GM12878 (cell line): ENCODE measurements around the gene ZFP64. TPM values are rescaled to one million over a fixed set of nuclear protein-coding genes. Genes with fewer than 3 reads are reported as not detected.
A peak's percentile ranks its signal among the peaks of the same experiment; 100 is the strongest.
"Not testable (repeated sequence)": the region's sequence is repeated elsewhere in the genome, so short reads cannot be mapped to it uniquely, and the experiment has no call there.

Experiments
- ATAC-seq: fragments of 200-7000 bp; cut with Tn5 transposase; 3 replicates; pipeline ENCODE4 v1.9.1; 2020; ENCODE audit warnings: mild to moderate bottlenecking, moderate library complexity
- BruUV-seq: library from RNA; stranded (reverse); fragments of 400-500 nt; replicated peaks from 2 replicates; lab custom pipeline; 2021; lab: Mats Ljungman, UMichigan
- CTCF ChIA-PET: fragments of 300-600 bp; sonication (Branson Sonifier 250); formaldehyde crosslinking; extraction: SDS; loops from one replicate; lab custom pipeline; 2021; ENCODE audit warnings: inconsistent platforms; lab: Yijun Ruan, JAX
- POLR2A ChIA-PET: fragments of 350-600 bp; formaldehyde crosslinking; extraction: SDS; loops from one replicate; lab custom pipeline; 2021; ENCODE audit warnings: inconsistent platforms; lab: Charles Lee
- RAD21 ChIA-PET: fragments of 300-600 bp; sonication (Branson Sonifier 250); formaldehyde crosslinking; loops from one replicate; lab custom pipeline; 2023; ENCODE audit warnings: antibody characterized with exemption; ENCODE audit not compliant: unreplicated experiment; lab: Charles Lee
- SMC1A ChIA-PET: fragments of 300-600 bp; sonication (Branson Sonifier 250); formaldehyde crosslinking; loops from one replicate; lab custom pipeline; 2023; ENCODE audit not compliant: unreplicated experiment, uncharacterized antibody; lab: Charles Lee
- DNase-seq: peaks from one replicate; pipeline ENCODE4 v3.0.0-alpha.2; 2011; ENCODE audit warnings: low read depth, low spot score
- FAIRE-seq: peaks from 3 replicates; lab custom pipeline; 2011; peaks lifted over from hg19 to GRCh38; lab: Jason Lieb, UNC
- H2AFZ ChIP-seq: 2 replicates; pipeline ENCODE4 v1.6.0; 2011; ENCODE audit warnings: low read depth, low read length, control low read depth; ENCODE audit not compliant: control insufficient read depth
- H3K27ac ChIP-seq: 2 replicates; pipeline ENCODE4 v1.5.1; 2011; ENCODE audit warnings: control low read depth; ENCODE audit not compliant: control insufficient read depth, insufficient read depth
- H3K27me3 ChIP-seq, 2 experiments: replicated peaks in 1 of 2; 2 replicates each; pipeline versions ENCODE4 v1.6.0 to v1.6.1; 2011; ENCODE audit warnings: low read length in 1 of 2; ENCODE audit not compliant: control insufficient read depth in 2 of 2, insufficient read depth in 2 of 2
- H3K36me3 ChIP-seq, 2 experiments: 2 replicates each; pipeline ENCODE4 v1.5.1; 2011; ENCODE audit warnings: low read length in 1 of 2; ENCODE audit not compliant: control insufficient read depth in 2 of 2, insufficient read depth in 2 of 2
- H3K4me1 ChIP-seq: 2 replicates; pipeline ENCODE4 v1.6.1; 2011; ENCODE audit warnings: mild to moderate bottlenecking, low read length, moderate library complexity, mixed read lengths; ENCODE audit not compliant: control insufficient read depth, insufficient read depth
- H3K4me2 ChIP-seq: 2 replicates; pipeline ENCODE4 v1.6.0; 2011; ENCODE audit warnings: control low read depth; ENCODE audit not compliant: control insufficient read depth, insufficient read depth
- H3K4me3 ChIP-seq: fragments of 200-600 bp; sonication (generic); 2 replicates; pipeline ENCODE4 v1.5.1; 2016
- H3K79me2 ChIP-seq: 2 replicates; pipeline ENCODE4 v1.6.0; 2011; ENCODE audit warnings: low read length; ENCODE audit not compliant: control insufficient read depth, insufficient read depth
- H3K9ac ChIP-seq: 2 replicates; pipeline ENCODE4 v1.8.0; 2011; ENCODE audit warnings: low read length, control low read depth, mixed read lengths; ENCODE audit not compliant: control insufficient read depth, insufficient read depth
- H3K9me3 ChIP-seq: replicated peaks from 3 replicates; pipeline ENCODE4 v1.5.1; 2011; ENCODE audit warnings: mild to moderate bottlenecking, low read length; ENCODE audit not compliant: control insufficient read depth, insufficient read depth
- H4K20me1 ChIP-seq: 2 replicates; pipeline ENCODE4 v1.6.0; 2011; ENCODE audit not compliant: control insufficient read depth, insufficient read depth
- CBFB ChIP-seq: IDR thresholded peaks from 2 replicates; pipeline ENCODE4 v1.6.1; 2016; ENCODE audit warnings: antibody characterized with exemption, low read depth
- CEBPB ChIP-seq, 2 experiments: fragments of 150-350 bp in 1 of 2; IDR thresholded peaks; 2 replicates each; pipeline ENCODE4 v1.6.1; 2012 to 2014; ENCODE audit warnings: low read depth in 2 of 2, low read length in 2 of 2, borderline replicate concordance in 1 of 2, inconsistent platforms in 1 of 2
- KDM1A ChIP-seq: fragments of 200-600 bp; sonication (generic); IDR thresholded peaks from 2 replicates; pipeline ENCODE4 v1.6.1; 2016; ENCODE audit warnings: borderline replicate concordance
- MXI1 ChIP-seq: fragments of 150-350 bp; IDR thresholded peaks from 2 replicates; pipeline ENCODE4 v1.6.1; 2011; ENCODE audit warnings: low read depth, mild to moderate bottlenecking, inconsistent platforms, low read length, improper control_type of control experiment
- PAX5 ChIP-seq: IDR thresholded peaks from 2 replicates; pipeline ENCODE4 v1.6.1; 2011; ENCODE audit warnings: low read depth, low read length, borderline replicate concordance
- RELA ChIP-seq: fragments of 450-650 bp; IDR thresholded peaks from 2 replicates; pipeline ENCODE4 v1.8.0; 2014; ENCODE audit warnings: borderline replicate concordance; ENCODE audit not compliant: partially characterized antibody
- RFX5 ChIP-seq: IDR thresholded peaks from 2 replicates; pipeline ENCODE4 v1.6.1; 2011; ENCODE audit warnings: low read depth, low read length, improper control_type of control experiment
- RUNX3 ChIP-seq: IDR thresholded peaks from 2 replicates; pipeline ENCODE4 v1.6.1; 2012; ENCODE audit warnings: low read length, inconsistent platforms
- SMC3 ChIP-seq: IDR thresholded peaks from 2 replicates; pipeline ENCODE4 v1.6.1; 2011; ENCODE audit warnings: low read length, improper control_type of control experiment, borderline replicate concordance
- ZNF207 ChIP-seq: fragments of 450-650 bp; IDR thresholded peaks from 2 replicates; pipeline ENCODE4 v1.6.1; 2014; ENCODE audit warnings: antibody characterized with exemption, mild to moderate bottlenecking, borderline replicate concordance
- WGBS: methylation state at CpG from one replicate; pipeline ENCODE4 v1.1.6; 2016; ENCODE audit warnings: low lambda C conversion rate; ENCODE audit not compliant: insufficient replicate concordance, insufficient coverage; ENCODE audit errors: missing lambda C conversion rate; 5-methylcytosine and 5-hydroxymethylcytosine counted together
- in situ Hi-C: fragments of 300-500 bp; cut with MboI; formaldehyde crosslinking; loops from 9 replicates; pipeline ENCODE4 v1.14.3; 2018; ENCODE audit warnings: mixed read lengths
- intact Hi-C: fragments of 100-400 bp; cut with micrococcal nuclease; formaldehyde crosslinking; loops from one replicate; pipeline ENCODE4 v1.14.2; 2022; ENCODE audit not compliant: unreplicated experiment
- polyA plus RNA-seq, 11 experiments: library from polyadenylated mRNA; depleted of rRNA in 4 of 11; unstranded in 6 of 11; stranded (reverse) in 5 of 11; fragments of >200 nt; fragmentation: Nextera tagmentation in 4 of 11; fragmentation: Illumina TruSeq in 1 of 11; extraction: Ambion mirVana in 4 of 11; extraction: Trizol in 1 of 11; gene quantifications; 1 replicate in 1 of 11; 2 replicates in 10 of 11; pipeline versions ENCODE4 v1.2.1 to v1.2.3, GENCODE V29; 2011 to 2016; ENCODE audit warnings: inconsistent platforms in 2 of 11, missing spikeins in 2 of 11, low read depth in 1 of 11
- total RNA-seq, 4 experiments: library from RNA; depleted of rRNA in 3 of 4; stranded (reverse); fragments of >200 nt in 3 of 4; fragmentation: Illumina TruSeq in 1 of 4; extraction: Trizol in 1 of 4; gene quantifications; 2 replicates each; pipeline versions ENCODE4 v1.2.1 to v1.2.3, GENCODE V29; 2013 to 2021

ZFP64 gene
- total and polyA plus RNA-seq, 10 of the 15 experiments (the other 5 are each of a cell fraction or from before 2014, with no cell fraction given): 2.3 to 21.8 (median 11.8) TPM

DNA sequence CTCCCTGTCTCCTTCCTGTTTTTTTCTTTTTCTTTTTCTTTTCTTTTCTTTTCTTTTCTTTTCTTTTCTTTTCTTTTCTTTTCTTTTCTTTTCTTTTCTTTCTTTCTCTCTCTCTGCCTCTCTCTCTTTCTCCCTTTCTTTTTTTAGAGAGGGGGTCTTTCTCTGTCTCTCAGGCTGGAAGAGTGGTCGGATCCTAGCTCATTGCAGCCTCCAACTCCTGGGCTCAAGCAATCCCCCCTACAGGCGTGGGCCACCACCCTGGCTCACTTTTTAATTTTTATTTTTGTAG is 1.1 kb upstream of the ZFP64 start:
- ChIA-PET CTCF (interaction anchor here (0.7 kb wide), 1 partner anchor 36 kb away, joined by 4 read pairs; no protein-coding TSS in a partner anchor), POLR2A (interaction anchor here (1.5 to 3.3 kb wide), 3 partner anchors 12 to 26 kb away, joined by 4 to 40 read pairs (median 11); no protein-coding TSS in a partner anchor), RAD21 (interaction anchor here (3.3 kb wide), 1 partner anchor 12 kb away, joined by 42 read pairs; no protein-coding TSS in a partner anchor), SMC1A (interaction anchor here (2.4 to 2.9 kb wide), 2 partner anchors 20 to 38 kb away, joined by 9 to 14 read pairs; no protein-coding TSS in a partner anchor)
- not testable (repeated sequence) for H3K4me1 ChIP-seq, H3K9me3 ChIP-seq, FAIRE-seq, ATAC-seq, H3K36me3 ChIP-seq, H2AFZ ChIP-seq, BruUV-seq, H3K27me3 ChIP-seq, H4K20me1 ChIP-seq, DNase-seq
- Histone ChIP-seq H3K4me3 (peak overlapping the region; percentile 91; the same call in 1 of the 2 replicates), H3K9ac (peak overlapping the region; percentile 93), H3K27ac (peak overlapping the region; percentile 93), H3K4me2 (peak overlapping the region; percentile 62), H3K79me2 (peaks cover 36% of the 10 kb centered on the region)
- WGBS: 33% methylated on average over 2 of the region's 2 CpGs
- TF ChIP-seq MXI1: 0 out of 2 replicates have a peak, but pooled peaks have one; percentile 5
- in situ Hi-C loops: loop anchor here (25.0 kb wide), 2 partner anchors 1380 to 1545 kb away; no protein-coding TSS in a partner anchor
- intact Hi-C loops: loop anchor here (5.0 kb wide), 1 partner anchor 65 kb away; no protein-coding TSS in a partner anchor

DNA sequence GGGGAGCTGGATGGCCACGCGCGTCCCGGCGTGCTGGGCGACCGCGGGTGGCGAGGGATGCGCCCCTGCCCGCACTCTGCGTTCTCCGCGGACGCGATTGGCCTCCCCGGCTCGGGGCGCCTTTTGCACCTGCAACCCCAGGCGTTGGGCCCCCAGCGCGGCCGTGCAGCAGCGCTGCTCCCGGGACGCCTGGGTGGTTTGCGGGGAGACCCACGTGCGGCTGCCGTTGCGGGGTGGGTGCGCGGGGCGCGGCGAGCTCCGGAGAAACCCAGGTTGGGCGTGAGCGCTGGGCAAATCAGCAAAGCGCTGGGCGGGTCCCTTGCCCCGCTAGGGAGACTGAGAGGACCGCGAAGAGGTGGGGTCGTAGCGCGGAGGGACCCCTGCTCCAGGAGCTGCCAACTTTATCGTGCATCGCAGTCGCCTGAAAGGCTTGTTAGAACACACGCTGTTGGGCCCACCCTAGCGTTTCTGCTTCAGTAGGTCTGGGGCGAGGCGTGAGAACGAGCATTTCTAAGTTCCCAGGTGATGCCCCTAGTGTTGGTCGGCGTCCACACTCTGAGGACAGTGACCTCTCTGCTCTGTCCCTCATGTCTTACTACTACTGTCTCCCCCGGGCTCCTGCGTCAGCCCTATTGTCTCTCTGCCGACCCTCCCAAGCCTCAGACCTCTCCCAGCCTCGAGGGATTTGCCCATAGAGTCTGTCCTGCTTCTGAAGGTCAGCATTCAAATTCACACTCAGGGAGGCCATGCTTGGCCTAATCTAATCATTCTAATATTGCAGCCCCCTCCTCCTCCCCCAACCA is 538 bp upstream of the ZFP64 start:
- H3K36me3 ChIP-seq: no peaks in the 10 kb centered on the region
- no peaks in the 10 kb centered on the region for H4K20me1 ChIP-seq
- H3K27me3 ChIP-seq: no peaks in the 10 kb centered on the region
- SMC1A ChIA-PET: interaction anchor here (0.8 to 3.6 kb wide), 5 partner anchors 10 to 63 kb away, joined by 3 to 24 read pairs (median 10); no protein-coding TSS in a partner anchor
- peak overlapping the region; percentile 76 for H2AFZ ChIP-seq
- intact Hi-C loops (loop anchor here (5.0 kb wide), 1 partner anchor 65 kb away; no protein-coding TSS in a partner anchor), in situ Hi-C loops (loop anchor here (25.0 kb wide), 2 partner anchors 1380 to 1545 kb away; no protein-coding TSS in a partner anchor)
- WGBS: 2% methylated on average over 55 of the region's 61 CpGs
- H3K79me2 ChIP-seq: peaks cover 36% of the 10 kb centered on the region
- peaks cover 3% of the 10 kb centered on the region; the same call in 1 of the 2 replicates for H3K4me1 ChIP-seq
- H3K4me3 ChIP-seq: peak overlapping the region; percentile 91
- ATAC-seq (peak; percentile 80), DNase-seq (peak; percentile 35), FAIRE-seq (peak; percentile 78)
- H3K9me3 ChIP-seq: no peaks in the 10 kb centered on the region
- CTCF ChIA-PET: interaction anchor here (0.7 to 3.6 kb wide), 7 partner anchors 11 to 64 kb away, joined by 3 to 18 read pairs (median 5); no protein-coding TSS in a partner anchor
- POLR2A ChIA-PET: interaction anchor here (0.9 to 3.3 kb wide), 5 partner anchors 12 to 38 kb away, joined by 3 to 40 read pairs (median 4); no protein-coding TSS in a partner anchor
- RAD21 ChIA-PET: interaction anchor here (0.9 to 3.3 kb wide), 6 partner anchors 11 to 64 kb away, joined by 3 to 42 read pairs (median 7); no protein-coding TSS in a partner anchor
- H3K9ac ChIP-seq: peak overlapping the region; percentile 93
- H3K4me2 ChIP-seq: peak overlapping the region; percentile 62
- H3K27ac ChIP-seq: peak overlapping the region; percentile 93
- TSS peak; percentile 87 for BruUV-seq
- TF ChIP-seq SMC3 (no peak), RFX5 (no peak), ZNF207 (no peak), PAX5 (peak; percentile 88; the same call in 1 of the 2 replicates), CBFB (no peak), CEBPB (IDR thresholded peaks at IDR 0.05; ENCODE audit: borderline replicate concordance in 1 of 2, low read depth in 2 of 2, low read length in 2 of 2) (no peak), KDM1A (no peak), RUNX3 (no peak; the same call in 1 of the 2 replicates), RELA (no peak)
